COR-L47 (cell line): ENCODE data around the gene VWA2.
"Not testable (repeated sequence)": the region's sequence is repeated elsewhere in the genome, so short reads cannot be mapped to it uniquely, and the experiment has no call there.

Experiments
- DNase-seq: peaks from one replicate; lab custom pipeline; 2025; lab: John Stamatoyannopoulos, UW

VWA2 gene

GRCh38 chr10:114319406-114320248 lies 80.6 kb downstream of the VWA2 start:
- DNase-seq, result no peak

- DNase-seq, result no peak
Measured at GRCh38 chr10:114320249-114321116, 81.4 kb downstream of the VWA2 start.

DNA sequence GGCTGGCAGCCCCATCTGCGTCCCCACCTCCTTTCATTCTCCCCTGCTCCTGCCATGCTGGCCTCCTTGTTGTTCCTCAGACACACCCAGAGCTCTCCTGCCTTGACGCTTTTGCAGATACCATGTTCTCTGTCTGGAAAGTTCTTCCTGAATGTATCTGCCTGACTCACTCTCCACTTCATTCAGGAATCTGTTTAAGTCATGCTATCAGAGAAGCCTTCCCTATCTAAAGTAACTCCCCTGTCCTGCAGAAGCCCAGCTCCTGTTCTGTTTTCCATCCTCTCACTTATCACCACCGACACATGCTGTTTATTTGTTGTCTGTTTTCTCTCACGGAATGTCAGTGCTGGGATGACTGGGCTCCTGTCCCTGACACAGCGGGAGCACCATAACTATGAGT lies 83.3 kb downstream of the VWA2 start:
- DNase-seq, result no peak

DNA sequence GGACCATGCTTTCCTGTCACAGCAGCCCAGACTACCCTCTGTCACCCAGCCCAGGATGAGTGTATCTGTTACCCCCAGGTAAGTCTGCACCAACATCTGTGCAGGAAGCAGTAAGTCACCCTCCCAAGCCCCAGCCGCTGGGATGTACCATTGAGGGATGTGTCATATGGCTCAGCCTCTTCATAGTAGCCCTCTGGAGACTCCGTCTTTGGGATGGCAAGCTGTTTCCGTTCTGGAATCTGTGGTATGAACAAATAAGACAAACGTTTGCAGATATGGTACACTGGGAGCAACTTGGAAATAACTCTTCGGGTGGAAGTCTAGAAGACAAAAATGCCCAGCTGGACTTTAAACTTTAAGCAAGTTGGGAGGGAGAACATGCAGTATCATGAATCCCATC lies 84.0 kb downstream of the VWA2 start:
- no peak for DNase-seq

GRCh38 chr10:114326795-114327194 lies 87.7 kb downstream of the VWA2 start:
- no peak for DNase-seq

- no peak for DNase-seq
Measured at GRCh38 chr10:114327537-114328440, 88.7 kb downstream of the VWA2 start.

DNA sequence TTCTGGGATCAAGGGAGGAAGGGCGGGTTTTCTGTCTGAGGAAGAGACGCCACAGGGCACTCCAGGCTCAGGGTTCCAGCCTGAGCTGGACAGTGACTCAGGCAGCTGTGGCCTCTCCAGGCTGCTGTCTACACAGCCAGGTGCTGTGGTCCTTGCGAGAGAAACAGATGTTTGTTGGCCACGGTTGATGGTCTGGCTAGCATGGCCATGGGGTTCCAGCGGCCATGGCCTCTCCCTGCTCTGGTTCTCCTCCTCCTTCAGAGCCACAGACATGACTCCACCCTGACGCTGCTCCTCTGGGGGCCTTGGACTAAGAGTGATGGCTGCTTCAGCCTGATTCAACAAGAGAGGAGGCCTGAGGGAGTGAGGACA lies 89.4 kb downstream of the VWA2 start:
- no peak for DNase-seq

GRCh38 chr10:114328874-114329273 lies 89.8 kb downstream of the VWA2 start:
- DNase-seq, result no peak

- no peak for DNase-seq
Measured at GRCh38 chr10:114329634-114330365, 90.7 kb downstream of the VWA2 start.

DNA sequence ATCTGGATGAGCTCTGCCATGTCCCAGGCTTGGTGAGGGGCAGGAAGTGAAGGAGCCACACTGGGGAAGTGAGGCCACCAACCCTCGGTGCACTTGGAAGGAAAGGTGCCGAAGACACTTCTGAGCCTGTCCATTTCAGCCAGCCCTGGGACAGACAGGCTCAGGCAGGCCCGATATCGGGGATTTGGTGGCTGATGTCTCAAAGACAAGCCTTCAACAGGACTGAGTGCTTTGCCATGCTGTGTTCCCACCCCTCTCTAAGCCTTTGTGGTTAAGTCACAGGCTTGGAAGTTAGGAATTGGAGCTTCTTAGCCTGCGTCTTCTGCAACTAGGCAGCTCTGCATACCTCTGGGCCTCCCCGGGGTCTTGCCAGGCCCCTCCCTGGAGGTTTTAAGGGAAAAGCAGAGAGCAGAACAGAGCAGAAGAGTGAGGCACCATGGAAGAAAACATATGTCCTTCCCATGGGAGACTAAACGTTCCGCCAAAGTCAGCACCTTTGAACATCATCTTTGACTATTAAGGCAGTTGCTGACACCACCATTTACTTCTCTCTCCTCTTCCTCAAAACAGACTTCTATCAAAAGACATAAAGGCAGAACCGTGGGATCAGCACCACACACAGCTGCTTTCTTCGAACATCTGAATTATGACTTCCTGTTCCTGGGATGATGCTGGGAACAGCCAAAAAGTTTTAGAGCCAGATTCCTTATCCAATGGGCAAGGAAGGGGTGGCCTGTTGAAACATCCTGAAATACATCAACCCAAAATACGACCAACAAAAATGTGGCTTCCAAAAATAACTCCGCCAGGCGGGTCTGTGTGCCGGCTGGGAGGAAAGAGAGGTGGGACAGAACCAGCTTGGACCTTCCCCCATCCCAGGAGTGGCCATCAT lies 93.5 kb downstream of the VWA2 start:
- DNase-seq, result no peak

DNA sequence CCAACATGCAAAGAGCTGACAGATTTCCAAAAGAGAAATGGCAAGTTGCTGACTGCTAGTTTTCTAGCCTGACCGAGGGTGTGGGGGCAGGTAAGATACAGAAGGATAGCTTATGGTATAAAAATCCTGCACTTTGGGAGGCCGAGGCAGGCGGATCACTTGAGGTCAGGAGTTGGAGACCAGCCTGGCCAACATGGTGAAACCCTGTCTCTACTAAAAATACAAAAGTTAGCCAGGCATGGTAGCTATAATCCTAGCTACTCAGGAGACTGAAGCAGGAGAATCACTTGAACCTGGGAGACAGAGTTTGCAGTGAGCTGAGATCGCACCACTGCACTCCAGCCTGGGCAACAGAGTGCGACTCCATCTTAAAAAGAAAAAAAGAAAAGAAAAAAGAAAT lies 94.4 kb downstream of the VWA2 start:
- DNase-seq, result not testable (repeated sequence)

GRCh38 chr10:114334301-114334700 lies 95.2 kb downstream of the VWA2 start:
- DNase-seq, result no peak

DNA sequence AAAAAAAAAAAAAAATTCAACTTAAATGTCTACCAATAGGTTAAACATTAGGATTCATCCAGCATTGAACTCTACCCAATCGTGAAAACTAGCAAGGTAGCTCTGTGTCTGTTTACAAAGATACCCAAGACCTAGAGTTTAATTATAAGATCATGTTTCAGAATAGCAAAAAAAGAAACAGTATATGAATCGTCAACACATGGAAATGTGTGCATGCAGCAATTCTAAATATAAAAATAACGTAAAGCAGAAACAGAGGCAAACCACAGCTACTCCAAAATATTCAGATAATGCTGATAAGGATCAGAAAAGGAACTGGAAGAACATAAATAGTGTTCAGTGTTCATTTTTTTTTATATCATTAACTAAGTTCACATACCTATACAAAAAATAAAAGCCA lies 96.6 kb downstream of the VWA2 start:
- no peak for DNase-seq

DNA sequence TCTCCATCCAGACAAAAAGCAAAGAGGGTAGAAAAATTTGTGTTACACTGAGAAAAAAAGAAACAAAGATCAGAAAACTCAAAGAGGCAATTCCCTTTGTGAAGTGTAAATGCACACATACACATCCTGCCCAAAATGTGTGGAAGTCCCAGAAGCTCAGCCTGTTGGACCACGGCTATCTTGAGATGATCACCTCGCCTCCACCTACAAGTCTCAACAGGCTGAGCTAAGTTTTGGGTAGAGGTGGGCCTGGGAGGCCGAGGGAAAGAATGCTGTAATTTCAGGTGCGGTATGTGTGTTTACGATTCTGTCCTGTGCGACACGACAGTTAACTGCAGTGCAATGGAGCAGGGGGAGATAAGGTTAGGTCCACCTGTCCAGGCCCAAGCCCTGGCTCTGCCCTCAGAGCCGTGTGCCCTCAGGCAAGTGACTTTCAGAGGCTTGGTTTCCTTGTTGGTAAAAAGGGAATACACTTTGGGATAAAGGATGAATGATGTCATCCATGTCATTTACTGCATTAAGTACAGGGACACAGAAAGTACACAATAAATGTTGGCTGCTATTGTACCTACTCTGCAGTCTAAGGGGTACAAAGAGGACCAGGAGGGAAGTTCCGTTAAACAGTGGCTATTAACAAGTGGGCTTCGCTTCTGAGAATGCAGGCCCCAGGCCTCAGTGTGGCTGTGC lies 97.9 kb downstream of the VWA2 start:
- no peak for DNase-seq

GRCh38 chr10:114337510-114338462 lies 98.7 kb downstream of the VWA2 start:
- DNase-seq, result no peak

- no peak for DNase-seq
Measured at GRCh38 chr10:114340816-114341215, 101.8 kb downstream of the VWA2 start.
